GM19023 (cell line): Measurements from ENCODE around the gene MAD1L1.
A peak's percentile ranks its signal among the peaks of the same experiment; 100 is the strongest.

Experiments
- ATAC-seq: cut with Tn5 transposase; IDR thresholded peaks from one replicate; pipeline ENCODE4 v1.9.1; 2021; ENCODE audit warnings: mild to moderate bottlenecking, moderate library complexity; ENCODE audit not compliant: unreplicated experiment

The MAD1L1 gene

DNA sequence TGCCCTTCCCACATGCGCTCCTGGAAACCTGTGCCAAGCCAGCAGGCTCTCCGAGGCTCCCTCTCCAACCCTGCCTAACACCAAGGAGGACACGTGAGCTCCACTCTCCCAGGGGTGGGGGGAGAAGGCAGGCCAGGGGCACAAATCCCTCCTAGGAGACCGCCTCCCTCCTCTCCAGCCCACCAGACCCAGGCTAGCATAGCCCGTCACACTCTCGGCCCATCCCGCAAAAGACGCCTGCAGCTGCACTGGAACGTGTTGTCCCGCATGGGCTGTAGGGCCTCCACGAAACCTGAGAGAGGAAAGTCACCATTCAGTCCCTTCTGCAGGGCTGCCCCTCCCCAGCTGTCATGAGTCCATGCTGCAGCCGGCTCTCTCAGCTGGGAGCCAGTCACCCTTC is 126.3 kb downstream of the MAD1L1 start:
- no peak for ATAC-seq

GRCh38 chr7:2105917-2106316 is 126.8 kb downstream of the MAD1L1 start:
- no peak for ATAC-seq

DNA sequence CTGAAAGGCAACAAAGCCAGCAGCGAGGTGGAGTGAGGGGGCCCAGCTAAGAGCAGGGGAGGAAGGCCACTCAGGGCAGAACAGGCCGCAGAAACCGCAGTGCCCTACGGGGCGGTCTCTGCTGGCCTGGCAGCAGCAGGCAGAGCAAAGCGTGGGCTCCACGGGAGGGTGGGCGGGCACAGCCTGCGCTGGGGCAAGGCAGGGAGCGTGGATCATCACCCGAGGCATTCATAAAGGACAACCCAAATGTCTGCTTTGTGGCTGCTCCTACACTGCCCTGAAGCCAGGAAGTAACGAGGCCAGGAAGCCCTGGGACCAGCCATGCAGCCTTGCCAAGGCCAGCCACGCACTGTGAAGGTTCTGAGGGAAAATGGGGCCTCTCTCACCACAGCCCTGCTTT is 127.5 kb downstream of the MAD1L1 start:
- ATAC-seq = no peak

DNA sequence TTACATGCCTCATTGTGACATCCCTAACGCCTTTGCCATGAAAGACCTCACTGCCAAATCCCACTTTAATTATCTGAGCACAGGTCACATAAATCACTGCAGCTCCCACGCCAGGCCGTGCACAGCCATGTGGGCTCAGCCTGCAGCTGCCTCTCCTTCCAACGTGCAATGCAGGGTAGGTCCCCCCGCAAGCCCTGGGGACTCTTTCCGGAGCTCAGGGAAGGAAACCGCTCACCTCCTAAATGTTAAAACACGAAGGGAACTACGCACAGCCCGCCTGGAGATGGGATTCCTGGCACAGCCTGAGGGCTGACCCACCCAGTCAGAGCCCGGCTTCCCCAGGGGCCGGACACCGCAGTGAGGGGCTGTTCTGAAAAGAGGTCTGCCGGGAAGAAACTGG is 128.0 kb downstream of the MAD1L1 start:
- ATAC-seq = no peak

GRCh38 chr7:2104107-2104710 is 128.5 kb downstream of the MAD1L1 start:
- no peak for ATAC-seq

GRCh38 chr7:2103071-2103898 is 129.5 kb downstream of the MAD1L1 start:
- ATAC-seq = no peak

DNA sequence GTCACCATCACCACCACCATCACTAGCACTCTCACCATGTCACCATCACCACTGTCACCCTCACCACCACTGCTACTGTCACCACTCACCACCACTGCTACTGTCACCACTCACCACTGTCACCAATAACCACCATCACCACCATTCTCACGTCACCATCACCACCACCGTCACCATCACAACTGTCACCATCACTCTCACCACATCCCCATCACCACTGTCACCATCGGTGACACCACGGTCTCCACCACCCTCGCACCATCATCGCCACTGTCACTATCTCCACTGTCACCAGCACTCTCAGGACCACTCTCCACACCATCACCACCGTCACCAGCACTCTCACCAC is 130.4 kb downstream of the MAD1L1 start:
- ATAC-seq = no peak

GRCh38 chr7:2101630-2102374 is 130.9 kb downstream of the MAD1L1 start:
- ATAC-seq = no peak

- peak; percentile 63 for ATAC-seq
Measured at GRCh38 chr7:2100278-2101208, 132.2 kb downstream of the MAD1L1 start.

- ATAC-seq = no peak
Measured at GRCh38 chr7:2099048-2099957, 133.4 kb downstream of the MAD1L1 start.

- no peak for ATAC-seq
Measured at GRCh38 chr7:2098496-2098895, 134.2 kb downstream of the MAD1L1 start.

GRCh38 chr7:2098056-2098455 is 134.7 kb downstream of the MAD1L1 start:
- no peak for ATAC-seq

GRCh38 chr7:2097492-2097891 is 135.3 kb downstream of the MAD1L1 start:
- ATAC-seq = no peak

- no peak for ATAC-seq
Measured at GRCh38 chr7:2096692-2097387, 135.9 kb downstream of the MAD1L1 start.

- no peak for ATAC-seq
Measured at GRCh38 chr7:2095436-2095835, 137.3 kb downstream of the MAD1L1 start.

DNA sequence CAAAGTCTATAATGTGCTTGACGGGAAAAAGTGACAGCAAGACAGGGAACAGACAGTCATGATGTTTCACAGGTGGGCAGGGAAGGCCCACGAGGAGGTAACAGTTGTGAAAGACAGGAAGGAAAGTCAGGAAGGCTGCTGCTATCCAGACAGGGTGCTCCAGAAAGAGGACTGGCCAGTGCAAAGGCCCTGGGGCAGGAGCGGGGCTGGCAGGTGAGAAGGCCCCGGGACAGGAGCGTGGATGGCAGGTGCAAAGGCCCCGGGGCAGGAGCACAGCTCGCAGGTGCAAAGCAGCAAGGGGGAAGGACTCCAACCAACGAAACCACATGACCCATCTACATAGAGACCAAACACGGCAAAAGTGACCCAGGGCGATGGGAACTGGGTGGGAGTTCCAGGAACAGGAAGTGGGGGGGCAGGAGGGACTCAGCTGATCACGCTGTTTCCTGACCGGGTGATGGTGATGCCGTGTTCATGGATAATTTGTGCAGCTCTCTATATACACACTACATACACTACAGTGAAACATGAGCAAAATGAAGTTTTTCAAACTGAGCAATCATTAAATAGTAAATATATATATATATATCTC is 138.2 kb downstream of the MAD1L1 start:
- no peak for ATAC-seq

DNA sequence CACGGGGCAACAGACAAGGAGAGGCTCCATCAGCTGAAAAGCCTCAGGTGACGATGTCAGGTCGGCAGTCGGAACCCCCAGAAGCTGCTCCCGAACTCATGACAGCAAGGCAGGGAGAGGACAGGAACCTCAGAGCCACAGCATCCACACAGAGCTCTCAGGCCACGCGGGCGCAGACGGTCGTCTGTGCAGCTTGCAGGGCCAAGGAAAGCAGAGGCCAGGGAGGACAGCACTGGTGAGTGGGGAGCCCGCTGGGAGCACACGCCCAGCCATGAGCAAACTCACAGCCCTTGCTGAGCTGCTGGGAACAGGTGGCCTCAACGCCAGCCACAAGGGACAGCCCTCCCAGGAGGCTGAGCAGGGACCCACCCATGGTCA is 138.9 kb downstream of the MAD1L1 start:
- no peak for ATAC-seq

GRCh38 chr7:2093215-2093842 is 139.4 kb downstream of the MAD1L1 start:
- ATAC-seq = no peak
